NCI-H1417 treated with DMSO at 0.1 percent for 48 hours (cell line): ENCODE results near the gene TAMM41.
"Not testable (repeated sequence)": the region's sequence is repeated elsewhere in the genome, so short reads cannot be mapped to it uniquely, and the experiment has no call there.

Experiments used
- DNase-seq: peaks from one replicate; lab custom pipeline; 2025; lab: John Stamatoyannopoulos, UW

Gene TAMM41

GRCh38 chr3:11814663-11815062 lies 32.0 kb downstream of the TAMM41 start:
- no peak for DNase-seq

- no peak for DNase-seq
These were observed 36.4 kb downstream of the TAMM41 start for GRCh38 chr3:11810276-11810675.

GRCh38 chr3:11808231-11808630 lies 38.5 kb downstream of the TAMM41 start:
- DNase-seq = no peak

GRCh38 chr3:11807686-11808085 lies 39.0 kb downstream of the TAMM41 start:
- no peak for DNase-seq

GRCh38 chr3:11805716-11806115 lies 41.0 kb downstream of the TAMM41 start:
- no peak for DNase-seq

GRCh38 chr3:11803977-11804892 lies 42.5 kb downstream of the TAMM41 start:
- DNase-seq = no peak

GRCh38 chr3:11799791-11800190 lies 46.9 kb downstream of the TAMM41 start:
- DNase-seq = no peak

- DNase-seq = no peak
These were observed 51.8 kb downstream of the TAMM41 start for GRCh38 chr3:11794927-11795326.

GRCh38 chr3:11791339-11792200 lies 55.1 kb downstream of the TAMM41 start:
- DNase-seq = no peak

GRCh38 chr3:11789412-11789811 lies 57.3 kb downstream of the TAMM41 start:
- no peak for DNase-seq

GRCh38 chr3:11784971-11785377 lies 61.7 kb downstream of the TAMM41 start:
- no peak for DNase-seq

- no peak for DNase-seq
These were observed 66.3 kb downstream of the TAMM41 start for GRCh38 chr3:11780341-11780740.

GRCh38 chr3:11779626-11780025 lies 67.1 kb downstream of the TAMM41 start:
- no peak for DNase-seq

GRCh38 chr3:11778248-11778647 lies 68.4 kb downstream of the TAMM41 start:
- no peak for DNase-seq

GRCh38 chr3:11776346-11776745 lies 70.3 kb downstream of the TAMM41 start:
- DNase-seq = no peak

- no peak for DNase-seq
These were observed 71.2 kb downstream of the TAMM41 start for GRCh38 chr3:11775493-11775892.

GRCh38 chr3:11774296-11774877 lies 72.3 kb downstream of the TAMM41 start:
- DNase-seq = no peak

GRCh38 chr3:11771931-11772330 lies 74.8 kb downstream of the TAMM41 start:
- not testable (repeated sequence) for DNase-seq

GRCh38 chr3:11770477-11771391 lies 76.0 kb downstream of the TAMM41 start:
- DNase-seq = peak; percentile 42

GRCh38 chr3:11769704-11770476 lies 76.8 kb downstream of the TAMM41 start:
- no peak for DNase-seq

- DNase-seq = no peak
These were observed 78.1 kb downstream of the TAMM41 start for GRCh38 chr3:11768604-11769003.
